Peyer's patch (tissue), 4 donors: ENCODE measurements around the gene POLDIP2. TPM values are rescaled to one million over a fixed set of nuclear protein-coding genes. Genes with fewer than 3 reads are reported as not detected.

Experiments used
- DNase-seq, 3 donors: peaks; one replicate each; pipeline ENCODE4 v3.0.0-alpha.2; 2017 to 2019
- H3K27ac ChIP-seq, 4 donors: fragments of 200-600 bp; sonication (generic); one replicate each; pipeline ENCODE4 v1.5.1; 2016 to 2019
- H3K27me3 ChIP-seq, 2 donors: fragments of 200-600 bp; sonication (generic); one replicate each; pipeline ENCODE4 v1.5.1; 2019
- H3K36me3 ChIP-seq, 3 donors: fragments of 200-600 bp; sonication (generic); one replicate each; pipeline ENCODE4 v1.5.1; 2016 to 2019
- H3K4me1 ChIP-seq, 4 donors: fragments of 200-600 bp; sonication (generic); one replicate each; pipeline ENCODE4 v1.5.1; 2016 to 2019
- H3K4me3 ChIP-seq, 4 donors: fragments of 200-600 bp; sonication (generic); 1 replicate in 3 of 4; 2 replicates in 1 of 4; pipeline ENCODE4 v1.5.1; 2016 to 2019; ENCODE audit warnings: mild to moderate bottlenecking in 1 of 4
- H3K9me3 ChIP-seq, 4 donors: fragments of 200-600 bp; sonication (generic); one replicate each; pipeline ENCODE4 v1.5.1; 2016 to 2019; ENCODE audit warnings: mild to moderate bottlenecking in 1 of 4
- POLR2A ChIP-seq, 2 donors: fragments of 450-650 bp; IDR thresholded peaks; one replicate each; pipeline ENCODE4 v1.5.1; 2017; ENCODE audit warnings: antibody characterized with exemption in 2 of 2, mild to moderate bottlenecking in 2 of 2, moderate library complexity in 2 of 2
- total RNA-seq, 4 donors: library from RNA; depleted of rRNA; stranded (reverse); fragments of >200 nt; gene quantifications; one replicate each; pipeline ENCODE4 v1.1.0, GENCODE V29; 2016
- TF ChIP-seq, protein P1 (sequence below), 6 experiments: fragments of 450-650 bp in 4 of 6; fragments of 200-600 bp in 2 of 6; sonication (generic) in 1 of 6; IDR thresholded peaks; one replicate each; pipeline ENCODE4 v1.5.1; 2017 to 2019; ENCODE audit warnings: antibody characterized with exemption in 6 of 6, mild to moderate bottlenecking in 3 of 6, moderate library complexity in 1 of 6

Gene POLDIP2
- total RNA-seq, 4 donors from 2014 or later, result 49.5 to 87.2 (median 79.0) TPM

DNA sequence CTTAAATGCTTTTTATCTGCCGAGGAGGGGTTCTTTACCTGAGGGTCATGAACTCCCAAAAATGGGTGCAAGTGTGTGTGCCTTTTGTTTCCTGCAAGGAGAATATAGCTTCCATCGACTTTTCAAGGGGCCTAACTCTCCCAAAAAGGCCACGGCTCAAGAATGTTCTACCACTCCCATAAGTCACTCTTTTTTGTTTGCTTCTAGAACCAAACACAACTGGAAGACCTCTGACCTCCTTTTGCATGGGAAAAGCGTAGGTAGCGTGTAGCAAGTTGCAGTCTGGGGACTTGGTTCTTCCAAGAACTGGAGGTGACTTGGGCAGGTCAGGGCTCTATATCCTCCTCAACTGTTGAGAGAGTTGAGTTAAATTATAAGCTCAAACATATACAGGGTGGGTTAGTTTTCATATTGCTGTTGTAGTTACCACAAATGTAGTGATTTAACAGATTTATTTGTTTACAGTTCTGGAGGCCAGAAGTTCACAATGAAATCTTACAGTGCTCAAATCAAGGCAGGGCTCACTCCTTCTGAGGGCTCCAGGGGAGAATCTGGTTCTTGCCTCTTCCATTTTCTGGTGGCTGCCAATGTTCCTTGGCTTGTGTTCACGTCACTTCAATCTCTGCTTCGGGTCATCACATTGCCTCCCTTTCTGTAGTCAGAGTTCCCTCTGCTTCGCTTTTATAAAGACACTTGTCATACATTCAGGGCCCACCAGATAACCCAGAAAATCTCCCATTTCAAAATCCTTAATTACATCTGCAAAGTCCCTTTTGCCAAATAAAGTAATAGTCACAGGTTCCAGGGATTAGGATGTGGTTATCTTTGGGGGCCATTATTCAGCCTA is 36.9 kb downstream of the POLDIP2 start:
- no peaks in the 10 kb centered on the region for H3K27me3 ChIP-seq
- TF ChIP-seq POLR2A (IDR thresholded peaks at IDR 0.05), result no peak
- TF ChIP-seq, protein P1, sequence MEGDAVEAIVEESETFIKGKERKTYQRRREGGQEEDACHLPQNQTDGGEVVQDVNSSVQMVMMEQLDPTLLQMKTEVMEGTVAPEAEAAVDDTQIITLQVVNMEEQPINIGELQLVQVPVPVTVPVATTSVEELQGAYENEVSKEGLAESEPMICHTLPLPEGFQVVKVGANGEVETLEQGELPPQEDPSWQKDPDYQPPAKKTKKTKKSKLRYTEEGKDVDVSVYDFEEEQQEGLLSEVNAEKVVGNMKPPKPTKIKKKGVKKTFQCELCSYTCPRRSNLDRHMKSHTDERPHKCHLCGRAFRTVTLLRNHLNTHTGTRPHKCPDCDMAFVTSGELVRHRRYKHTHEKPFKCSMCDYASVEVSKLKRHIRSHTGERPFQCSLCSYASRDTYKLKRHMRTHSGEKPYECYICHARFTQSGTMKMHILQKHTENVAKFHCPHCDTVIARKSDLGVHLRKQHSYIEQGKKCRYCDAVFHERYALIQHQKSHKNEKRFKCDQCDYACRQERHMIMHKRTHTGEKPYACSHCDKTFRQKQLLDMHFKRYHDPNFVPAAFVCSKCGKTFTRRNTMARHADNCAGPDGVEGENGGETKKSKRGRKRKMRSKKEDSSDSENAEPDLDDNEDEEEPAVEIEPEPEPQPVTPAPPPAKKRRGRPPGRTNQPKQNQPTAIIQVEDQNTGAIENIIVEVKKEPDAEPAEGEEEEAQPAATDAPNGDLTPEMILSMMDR (IDR thresholded peaks at IDR 0.05), result no peak
- H3K4me1 ChIP-seq, result peaks cover 0 to 19% (median 8%) of the 10 kb centered on the region in 4 donors
- H3K27ac ChIP-seq, result no peak overlapping the region
- no peaks in the 10 kb centered on the region for H3K9me3 ChIP-seq
- H3K4me3 ChIP-seq, result no peak overlapping the region
- H3K36me3 ChIP-seq, result no peaks in the 10 kb centered on the region
- DNase-seq, result no peak

DNA sequence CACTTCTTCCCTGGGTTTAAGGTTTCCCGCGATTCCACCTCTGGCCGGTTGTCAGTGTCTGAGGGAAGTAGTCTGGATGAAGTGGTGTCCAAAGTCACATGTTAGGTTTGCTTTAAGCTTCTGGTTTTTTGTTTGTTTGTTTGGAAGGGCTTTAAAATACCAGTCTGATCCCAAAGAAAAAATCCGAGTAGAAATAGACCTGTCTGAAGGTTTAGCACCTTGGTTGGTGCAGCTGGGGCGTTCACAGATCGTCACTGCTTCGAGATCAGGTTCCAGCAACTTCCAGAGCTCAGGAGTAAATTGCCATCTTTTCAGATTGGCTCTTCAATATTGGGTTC is 37.8 kb downstream of the POLDIP2 start:
- Histone ChIP-seq H3K27ac (peak overlapping the region; percentile 28 to 67 (median 66)), H3K4me1 (peaks cover 0 to 19% (median 8%) of the 10 kb centered on the region in 4 donors), H3K36me3 (no peaks in the 10 kb centered on the region), H3K9me3 (no peaks in the 10 kb centered on the region), H3K4me3 (peak overlapping the region; percentile 47 to 76 (median 68)), H3K27me3 (no peaks in the 10 kb centered on the region)
- TF ChIP-seq, protein P1 (IDR thresholded peaks at IDR 0.05), result no peak
- TF ChIP-seq POLR2A (IDR thresholded peaks at IDR 0.05), result no peak
- no peak for DNase-seq

DNA sequence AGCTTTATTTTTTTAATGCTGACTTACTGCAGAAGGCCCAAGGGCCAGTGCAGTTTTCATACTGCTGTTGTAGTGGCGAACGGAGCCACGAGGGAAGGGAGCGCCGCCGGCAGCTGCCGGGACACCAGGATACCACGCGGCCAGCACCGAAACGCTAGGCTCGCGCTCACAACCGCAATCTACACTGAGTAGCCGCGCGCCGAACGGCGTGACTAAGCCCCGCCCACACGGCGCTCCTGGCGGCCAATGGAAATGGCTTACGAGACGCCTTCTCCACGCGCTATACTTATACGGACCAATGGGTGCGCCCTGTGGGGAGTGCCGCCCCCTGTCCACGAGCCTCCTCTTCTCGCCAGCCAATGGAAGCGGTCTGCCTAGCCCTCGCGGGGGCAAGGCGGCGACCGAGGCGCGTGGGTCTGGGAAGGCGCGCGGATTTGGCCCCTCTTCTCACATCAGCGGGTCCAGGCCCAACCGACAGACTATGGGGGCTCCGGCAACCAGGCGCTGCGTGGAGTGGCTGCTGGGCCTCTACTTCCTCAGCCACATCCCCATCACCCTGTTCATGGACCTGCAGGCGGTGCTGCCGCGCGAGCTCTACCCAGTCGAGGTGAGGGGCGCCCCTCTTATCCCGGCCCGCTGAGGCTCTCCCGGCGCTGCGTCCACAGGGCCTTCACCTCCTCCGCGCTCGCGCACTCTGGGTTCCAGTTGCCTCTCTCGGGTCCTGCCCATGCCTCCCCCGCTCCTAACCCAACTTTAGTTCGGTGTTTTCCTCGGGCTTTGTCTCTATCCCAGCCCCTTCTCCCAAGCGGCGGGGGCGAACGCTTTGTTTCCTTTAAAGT is 38.3 kb downstream of the POLDIP2 start, which contains the start of gene TMEM97:
TSS of gene TMEM97 (plus strand) at position 442 of the 839 bp plus-strand sequence. CDS start at position 482, 40 bp downstream.
- TF ChIP-seq POLR2A (IDR thresholded peaks at IDR 0.05), result peak in 1 of 2 donors; percentile 20
- TF ChIP-seq, protein P1 (IDR thresholded peaks at IDR 0.05), result peak in 3 of 6 experiments; percentile 8 to 22 (median 18)
- H3K27me3 ChIP-seq, result no peaks in the 10 kb centered on the region
- no peaks in the 10 kb centered on the region for H3K36me3 ChIP-seq
- peak; percentile 96 to 98 (median 97) for DNase-seq
- H3K4me1 ChIP-seq, result peaks cover 0 to 19% (median 8%) of the 10 kb centered on the region in 4 donors
- peak within 1 kb of the TSS; percentile 28 to 67 (median 66) for H3K27ac ChIP-seq
- peak within 1 kb of the TSS; percentile 47 to 76 (median 68) for H3K4me3 ChIP-seq
- H3K9me3 ChIP-seq, result no peaks in the 10 kb centered on the region

DNA sequence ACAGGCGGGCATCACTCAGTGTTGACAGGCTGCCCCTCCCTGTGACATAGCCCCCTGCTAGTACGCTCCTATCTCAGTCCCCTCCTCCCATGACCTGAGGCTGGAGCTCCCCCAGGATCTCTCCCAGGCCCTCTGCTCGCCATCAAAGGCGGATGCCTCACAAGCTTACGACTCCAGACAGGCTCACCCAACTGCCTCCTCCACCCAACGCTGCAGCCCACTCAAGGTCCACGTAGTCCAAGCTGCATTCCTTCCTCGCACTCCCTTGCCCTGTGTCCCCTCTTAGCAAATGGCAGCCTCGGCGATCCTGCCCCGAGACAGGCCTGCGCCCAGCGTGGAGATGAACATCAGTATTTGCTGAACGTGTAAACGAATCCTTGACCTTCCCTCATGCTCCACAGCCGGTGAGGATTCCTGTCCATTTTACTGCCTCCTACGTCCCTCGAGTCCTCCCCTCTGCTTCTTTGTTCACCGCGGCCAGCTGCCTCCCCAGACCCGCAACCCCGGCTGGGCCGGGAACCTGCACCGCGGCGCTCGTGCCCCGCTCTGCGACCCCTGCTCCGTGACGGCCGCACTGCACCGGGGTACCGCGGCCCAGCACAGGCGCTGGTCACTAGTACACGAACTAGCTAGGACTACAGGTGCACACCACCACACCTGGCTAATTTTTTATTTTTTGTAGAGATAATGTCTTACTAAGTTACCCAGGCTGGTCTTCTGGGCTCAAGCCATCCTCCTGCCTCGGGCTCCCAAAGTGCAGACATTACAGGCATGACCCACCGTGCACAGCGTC is 39.2 kb downstream of the POLDIP2 start:
- TF ChIP-seq, protein P1 (IDR thresholded peaks at IDR 0.05), result no peak
- no peak for TF ChIP-seq POLR2A (IDR thresholded peaks at IDR 0.05)
- Histone ChIP-seq H3K9me3 (no peaks in the 10 kb centered on the region), H3K36me3 (no peaks in the 10 kb centered on the region), H3K27ac (peak overlapping the region in 1 of 4 donors; percentile 66), H3K4me3 (peak overlapping the region; percentile 47 to 76 (median 68)), H3K4me1 (peaks cover 0 to 19% (median 8%) of the 10 kb centered on the region in 4 donors), H3K27me3 (no peaks in the 10 kb centered on the region)
- peak in 1 of 3 donors; percentile 56 for DNase-seq
